GM12878 (cell line): ENCODE results near the gene ARL6. TPM values are rescaled to one million over a fixed set of nuclear protein-coding genes. Genes with fewer than 3 reads are reported as not detected.

Source experiments
- polyA plus RNA-seq, 11 experiments: library from polyadenylated mRNA; depleted of rRNA in 4 of 11; unstranded in 6 of 11; stranded (reverse) in 5 of 11; fragments of >200 nt; fragmentation: Nextera tagmentation in 4 of 11; fragmentation: Illumina TruSeq in 1 of 11; extraction: Ambion mirVana in 4 of 11; extraction: Trizol in 1 of 11; gene quantifications; 1 replicate in 1 of 11; 2 replicates in 10 of 11; pipeline versions ENCODE4 v1.2.1 to v1.2.3, GENCODE V29; 2011 to 2016; ENCODE audit warnings: inconsistent platforms in 2 of 11, missing spikeins in 2 of 11, low read depth in 1 of 11
- total RNA-seq, 4 experiments: library from RNA; depleted of rRNA in 3 of 4; stranded (reverse); fragments of >200 nt in 3 of 4; fragmentation: Illumina TruSeq in 1 of 4; extraction: Trizol in 1 of 4; gene quantifications; 2 replicates each; pipeline versions ENCODE4 v1.2.1 to v1.2.3, GENCODE V29; 2013 to 2021

ARL6 gene
- total and polyA plus RNA-seq, 10 of the 15 experiments (the other 5 are each of a cell fraction or from before 2014, with no cell fraction given): 2.0 to 7.3 (median 4.3) TPM

Other genes starting within 250 kb of the ARL6 start
- gene CRYBG3, start 57.3 kb downstream of the ARL6 start, total RNA-seq (2014; rRNA removed): 3.2 and 3.7 TPM in 2 replicates
- 5.4 and 6.2 TPM in 2 replicates for gene CRYBG3, start 57.3 kb downstream of the ARL6 start, total RNA-seq (2014; rRNA removed; fragmentation: Illumina TruSeq; extraction: Trizol)
- 3.6 and 4.0 TPM in 2 replicates for gene CRYBG3, start 57.3 kb downstream of the ARL6 start, total RNA-seq (2021)
- gene CRYBG3, start 57.3 kb downstream of the ARL6 start, polyA plus RNA-seq (2011; rRNA removed): 0.11 and 0.13 TPM in 2 replicates
- gene CRYBG3, start 57.3 kb downstream of the ARL6 start, polyA plus RNA-seq (2014; fragmentation: Illumina TruSeq; extraction: Trizol): 2.9 and 3.3 TPM in 2 replicates
- gene CRYBG3, start 57.3 kb downstream of the ARL6 start, polyA plus RNA-seq (2014; fragmentation: Nextera tagmentation; extraction: Ambion mirVana): under 1 TPM; 0.39 to 0.42 TPM
- 2.2 and 2.6 TPM in 2 replicates for gene CRYBG3, start 57.3 kb downstream of the ARL6 start, polyA plus RNA-seq (2014; rRNA removed)
- gene CRYBG3, start 57.3 kb downstream of the ARL6 start, polyA plus RNA-seq (2016; fragmentation: Nextera tagmentation; extraction: Ambion mirVana): 1 to 10 TPM in 1 of 2 experiments, under 1 TPM in 1; 0.98 to 1.0 TPM
- gene RIOX2, start 207.7 kb downstream of the ARL6 start, total RNA-seq (2014; rRNA removed): 42.1 and 43.9 TPM in 2 replicates
- gene RIOX2, start 207.7 kb downstream of the ARL6 start, total RNA-seq (2014; rRNA removed; fragmentation: Illumina TruSeq; extraction: Trizol): 45.7 and 48.9 TPM in 2 replicates
- gene RIOX2, start 207.7 kb downstream of the ARL6 start, total RNA-seq (2021): 32.8 and 35.0 TPM in 2 replicates
- gene RIOX2, start 207.7 kb downstream of the ARL6 start, polyA plus RNA-seq (2011; rRNA removed): 24.1 and 30.9 TPM in 2 replicates
- 42.3 and 48.4 TPM in 2 replicates for gene RIOX2, start 207.7 kb downstream of the ARL6 start, polyA plus RNA-seq (2014; fragmentation: Illumina TruSeq; extraction: Trizol)
- 10 to 100 TPM; 51.8 to 52.6 TPM for gene RIOX2, start 207.7 kb downstream of the ARL6 start, polyA plus RNA-seq (2014; fragmentation: Nextera tagmentation; extraction: Ambion mirVana)
- gene RIOX2, start 207.7 kb downstream of the ARL6 start, polyA plus RNA-seq (2014; rRNA removed): 31.6 and 36.1 TPM in 2 replicates
- 10 to 100 TPM; 45.6 to 46.6 TPM for gene RIOX2, start 207.7 kb downstream of the ARL6 start, polyA plus RNA-seq (2016; fragmentation: Nextera tagmentation; extraction: Ambion mirVana)